Lung (tissue), 12 donors: ENCODE measurements around the gene MAMDC2. TPM values are rescaled to one million over a fixed set of nuclear protein-coding genes. Genes with fewer than 3 reads are reported as not detected.

Experiments
- ATAC-seq: fragments of 200-7000 bp; cut with Tn5 transposase; one replicate; pipeline ENCODE4 v1.9.1; 2020; ENCODE audit warnings: moderate number of reproducible peaks; ENCODE audit not compliant: insufficient read depth, low FRiP score
- DNase-seq, 3 donors: peaks; one replicate each; pipeline ENCODE4 v3.0.0-alpha.2; 2013 to 2017
- H3K27ac ChIP-seq, 2 donors: one replicate each; pipeline ENCODE4 v1.5.1; 2013; ENCODE audit warnings: mild to moderate bottlenecking in 2 of 2, moderate library complexity in 2 of 2, control low read depth in 1 of 2, inconsistent platforms in 1 of 2, low read depth in 1 of 2, low read length in 1 of 2
- H3K27me3 ChIP-seq, 3 donors: one replicate each; pipeline ENCODE4 v1.5.1; 2013; ENCODE audit warnings: low read length in 2 of 3; ENCODE audit not compliant: control insufficient read depth in 3 of 3, insufficient read depth in 3 of 3
- H3K36me3 ChIP-seq, 4 donors: one replicate each; pipeline ENCODE4 v1.5.1; 2013; ENCODE audit warnings: low read length in 4 of 4, mild to moderate bottlenecking in 1 of 4, moderate library complexity in 1 of 4; ENCODE audit not compliant: control insufficient read depth in 4 of 4, insufficient read depth in 4 of 4
- H3K4me1 ChIP-seq, 5 donors: one replicate each; pipeline ENCODE4 v1.5.1; 2013; ENCODE audit warnings: low read length in 5 of 5, mild to moderate bottlenecking in 2 of 5, moderate library complexity in 1 of 5; ENCODE audit not compliant: control insufficient read depth in 5 of 5, insufficient read depth in 5 of 5
- H3K4me3 ChIP-seq: one replicate; pipeline ENCODE4 v1.5.1; 2013; ENCODE audit warnings: mild to moderate bottlenecking, control low read depth, moderate library complexity
- H3K9ac ChIP-seq, 2 donors: one replicate each; pipeline ENCODE4 v1.5.1; 2013; ENCODE audit warnings: low read length in 2 of 2, control low read depth in 1 of 2; ENCODE audit not compliant: insufficient read depth in 1 of 2
- H3K9me3 ChIP-seq, 4 donors: one replicate each; pipeline ENCODE4 v1.5.1; 2013; ENCODE audit warnings: low read length in 3 of 4, mild to moderate bottlenecking in 1 of 4, moderate library complexity in 1 of 4; ENCODE audit not compliant: control insufficient read depth in 4 of 4, insufficient read depth in 3 of 4
- WGBS, 2 donors: extraction: QIAGEN DNeasy Blood & Tissue Kit; methylation state at CpG; one replicate each; pipeline ENCODE4 v1.1.7; 2013; 5-methylcytosine and 5-hydroxymethylcytosine counted together
- polyA plus RNA-seq, 2 donors: library from polyadenylated mRNA; stranded (reverse); fragments of 200-250 nt; gene quantifications; one replicate each; pipeline ENCODE4 v1.2.1, GENCODE V29; 2013
- total RNA-seq, 2 donors: library from RNA; depleted of rRNA in 1 of 2; stranded (reverse); fragments of >200 nt in 1 of 2; gene quantifications; one replicate each; pipeline ENCODE4 v1.2.1, GENCODE V29; 2014 to 2021
- TF ChIP-seq, protein P1 (sequence below): IDR thresholded peaks from 2 replicates; pipeline ENCODE4 v1.5.1; 2012; ENCODE audit warnings: mild to moderate bottlenecking; ENCODE audit errors: control extremely low read depth, extremely low read depth
- donor health status: control.
- donor health status: control.
- donor health status: Bipolar disorder and iron deficiency.
- donor health status: healthy.
- donor health status: DM: yes; HTN: yes; CAD: no.

MAMDC2 gene
- total and polyA plus RNA-seq, 4 donors: 6.5 to 28.6 (median 10.0) TPM

DNA sequence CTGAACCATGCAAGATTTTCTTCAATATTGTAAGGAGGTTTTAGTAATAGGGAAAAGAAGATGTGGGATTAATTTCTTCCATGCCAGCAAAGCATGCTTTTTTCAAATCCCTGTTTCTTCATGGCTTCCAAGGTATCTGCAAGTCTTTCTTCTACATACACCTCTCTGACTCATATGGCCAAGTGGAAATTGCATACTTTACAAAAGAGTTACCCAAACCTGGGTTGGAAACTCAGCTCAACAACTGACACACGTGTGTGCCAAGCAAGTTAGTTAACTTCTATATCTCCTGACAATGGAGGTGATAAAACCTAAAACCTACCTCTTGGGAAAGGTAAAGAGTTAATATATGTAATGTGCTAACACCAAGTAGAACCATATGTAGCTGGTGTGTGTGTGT is 28.5 kb upstream of the MAMDC2 start:
- Histone ChIP-seq H3K9ac (no peak overlapping the region), H3K27me3 (no peaks in the 10 kb centered on the region), H3K9me3 (no peaks in the 10 kb centered on the region), H3K36me3 (no peaks in the 10 kb centered on the region), H3K27ac (no peak overlapping the region), H3K4me1 (peaks cover 0 to 24% (median 0%) of the 10 kb centered on the region in 5 donors), H3K4me3 (no peak overlapping the region)
- ATAC-seq (no peak), DNase-seq (no peak)
- TF ChIP-seq, protein P1, sequence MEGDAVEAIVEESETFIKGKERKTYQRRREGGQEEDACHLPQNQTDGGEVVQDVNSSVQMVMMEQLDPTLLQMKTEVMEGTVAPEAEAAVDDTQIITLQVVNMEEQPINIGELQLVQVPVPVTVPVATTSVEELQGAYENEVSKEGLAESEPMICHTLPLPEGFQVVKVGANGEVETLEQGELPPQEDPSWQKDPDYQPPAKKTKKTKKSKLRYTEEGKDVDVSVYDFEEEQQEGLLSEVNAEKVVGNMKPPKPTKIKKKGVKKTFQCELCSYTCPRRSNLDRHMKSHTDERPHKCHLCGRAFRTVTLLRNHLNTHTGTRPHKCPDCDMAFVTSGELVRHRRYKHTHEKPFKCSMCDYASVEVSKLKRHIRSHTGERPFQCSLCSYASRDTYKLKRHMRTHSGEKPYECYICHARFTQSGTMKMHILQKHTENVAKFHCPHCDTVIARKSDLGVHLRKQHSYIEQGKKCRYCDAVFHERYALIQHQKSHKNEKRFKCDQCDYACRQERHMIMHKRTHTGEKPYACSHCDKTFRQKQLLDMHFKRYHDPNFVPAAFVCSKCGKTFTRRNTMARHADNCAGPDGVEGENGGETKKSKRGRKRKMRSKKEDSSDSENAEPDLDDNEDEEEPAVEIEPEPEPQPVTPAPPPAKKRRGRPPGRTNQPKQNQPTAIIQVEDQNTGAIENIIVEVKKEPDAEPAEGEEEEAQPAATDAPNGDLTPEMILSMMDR: no peak
- 84 to 87% methylated on average over 1 of the region's 1 CpG for WGBS, 2 donors

DNA sequence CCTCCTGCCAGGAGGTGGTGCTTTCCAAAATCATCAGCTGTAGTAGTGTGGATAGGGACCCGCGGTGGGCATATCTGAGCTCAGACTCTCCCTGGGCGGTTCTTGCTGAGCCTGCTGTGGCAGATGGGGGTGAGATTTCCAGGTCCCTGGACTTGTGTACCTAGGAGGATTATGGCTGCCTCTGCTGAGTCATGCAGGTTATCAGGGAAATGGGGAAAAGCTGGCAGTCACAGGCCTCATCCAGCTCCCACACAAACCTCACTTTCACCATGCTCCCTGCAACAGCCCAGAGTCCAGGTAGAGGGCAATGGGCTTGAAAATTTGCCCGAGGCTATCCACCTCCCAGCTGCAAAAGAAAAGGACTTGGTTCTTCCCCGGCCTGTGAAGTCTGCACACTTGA is 23.4 kb upstream of the MAMDC2 start:
- H3K9me3 ChIP-seq: no peaks in the 10 kb centered on the region
- peaks cover 0 to 28% (median 0%) of the 10 kb centered on the region in 5 donors for H3K4me1 ChIP-seq
- no peaks in the 10 kb centered on the region for H3K27me3 ChIP-seq
- 87 to 89% methylated on average over 5 of the region's 5 CpGs for WGBS, 2 donors
- H3K9ac ChIP-seq: no peak overlapping the region
- ATAC-seq (no peak), DNase-seq (no peak)
- no peak overlapping the region for H3K27ac ChIP-seq
- TF ChIP-seq, protein P1: no peak
- no peaks in the 10 kb centered on the region for H3K36me3 ChIP-seq
- H3K4me3 ChIP-seq: no peak overlapping the region

DNA sequence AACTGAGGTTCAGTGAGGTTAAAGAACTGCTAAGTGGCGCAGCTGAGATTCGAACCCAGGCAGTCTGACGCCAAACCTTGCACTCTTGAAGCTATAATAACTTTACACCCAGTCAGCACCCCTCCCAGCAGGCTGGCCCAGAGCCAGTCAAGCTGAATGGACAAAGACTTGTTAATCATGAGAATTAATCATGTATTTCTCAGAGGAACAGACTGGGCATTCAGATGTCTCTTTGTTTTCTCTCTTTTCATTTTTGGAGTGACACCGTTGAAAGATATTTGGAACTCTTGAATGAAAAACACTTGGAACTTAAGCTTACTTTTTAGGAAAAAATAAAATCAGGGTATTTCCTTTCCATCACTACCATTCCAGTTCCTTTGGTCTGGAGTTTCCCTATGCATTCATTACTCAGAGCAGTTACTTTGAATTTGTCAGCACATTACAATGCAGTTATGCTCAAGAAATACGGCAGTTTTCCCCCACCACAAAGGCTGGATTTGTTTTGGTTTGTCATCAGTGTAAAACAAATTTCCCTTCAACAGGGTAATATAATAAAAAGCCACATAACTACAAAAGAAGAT is 22.6 kb upstream of the MAMDC2 start:
- Histone ChIP-seq H3K9ac (no peak overlapping the region), H3K4me1 (peaks cover 0 to 28% (median 0%) of the 10 kb centered on the region in 5 donors), H3K27me3 (no peaks in the 10 kb centered on the region), H3K9me3 (no peaks in the 10 kb centered on the region), H3K27ac (no peak overlapping the region), H3K4me3 (no peak overlapping the region), H3K36me3 (no peaks in the 10 kb centered on the region)
- TF ChIP-seq, protein P1: no peak
- DNase-seq: peak; percentile 75 to 95 (median 90)
- ATAC-seq: no peak
- 67 to 74% methylated on average over 5 of the region's 5 CpGs for WGBS, 2 donors

DNA sequence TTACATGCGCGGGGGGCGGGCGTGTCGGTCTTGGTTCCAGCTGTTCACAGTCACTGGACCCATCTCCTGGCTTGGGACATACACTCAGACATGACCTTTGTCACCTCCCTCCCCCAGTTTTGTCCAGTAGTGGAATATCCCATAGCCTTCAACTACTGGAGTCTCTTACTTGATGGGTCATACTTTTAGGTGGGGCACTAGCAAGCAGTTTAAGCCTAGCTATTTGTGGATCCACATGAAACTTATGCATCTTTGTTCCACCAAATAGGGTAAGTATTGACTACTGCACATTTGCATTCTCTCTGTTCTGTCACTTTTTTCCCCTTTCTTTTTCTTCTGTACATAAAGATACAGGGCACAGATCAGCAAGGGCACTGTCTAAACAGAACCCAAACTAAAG is 15.4 kb upstream of the MAMDC2 start:
- Histone ChIP-seq H3K36me3 (no peaks in the 10 kb centered on the region), H3K27ac (no peak overlapping the region), H3K9me3 (no peaks in the 10 kb centered on the region), H3K4me1 (no peaks in the 10 kb centered on the region), H3K27me3 (no peaks in the 10 kb centered on the region), H3K9ac (no peak overlapping the region), H3K4me3 (no peak overlapping the region)
- 75 to 76% methylated on average over 5 of the region's 5 CpGs for WGBS, 2 donors
- TF ChIP-seq, protein P1: no peak
- DNase-seq (no peak), ATAC-seq (no peak)
